ENCODE results near the gene TSPYL2.

TSPYL2 gene

GRCh38 chrX:53081925-53082772, at the start of gene TSPYL2:
TSPYL2 (plus strand) TSS chrX:53082367; CDS start chrX:53082499, 132 bp downstream.
- FAIRE-seq (peak; percentile 64), DNase-seq (ENCODE audit: insufficient read length, low spot score) (peak; percentile 80)

GRCh38 chrX:53036149-53036548, 46.0 kb upstream of the TSPYL2 start:
- no peak for FAIRE-seq
- no peak for DNase-seq (ENCODE audit: insufficient read length, low spot score)

GRCh38 chrX:53039236-53039635, 42.9 kb upstream of the TSPYL2 start:
- DNase-seq (ENCODE audit: insufficient read length, low spot score) (no peak), FAIRE-seq (no peak)

- no peak for FAIRE-seq
Measured at GRCh38 chrX:53044995-53045394, 37.2 kb upstream of the TSPYL2 start.

GRCh38 chrX:53047228-53047627, 34.9 kb upstream of the TSPYL2 start:
- FAIRE-seq (no peak), DNase-seq (ENCODE audit: insufficient read length, low spot score) (peak; percentile 1)

More at GRCh38 chrX:53044995-53045394, 37.2 kb upstream of the TSPYL2 start:
- no peak for DNase-seq (ENCODE audit: insufficient read length, low spot score)

- DNase-seq (ENCODE audit: insufficient read length, low spot score) (peak; percentile 40), FAIRE-seq (peak; percentile 63)
Measured at GRCh38 chrX:53048169-53049126, 33.7 kb upstream of the TSPYL2 start, which contains the start of gene GPR173. GPR173 (plus strand) TSS chrX:53048789; CDS start chrX:53076622, 27,833 bp downstream.

- DNase-seq (ENCODE audit: insufficient read length, low spot score) = no peak
- FAIRE-seq = no peak
Measured at GRCh38 chrX:53049127-53049517, 33.0 kb upstream of the TSPYL2 start.

- no peak for FAIRE-seq
Measured at GRCh38 chrX:53050841-53051240, 31.3 kb upstream of the TSPYL2 start.

GRCh38 chrX:53055244-53055849, 26.8 kb upstream of the TSPYL2 start:
- no peak for FAIRE-seq

More at GRCh38 chrX:53050841-53051240, 31.3 kb upstream of the TSPYL2 start:
- no peak for DNase-seq (ENCODE audit: insufficient read length, low spot score)

GRCh38 chrX:53056292-53056691, 25.9 kb upstream of the TSPYL2 start:
- DNase-seq (ENCODE audit: insufficient read length, low spot score) (no peak), FAIRE-seq (no peak)

More at GRCh38 chrX:53055244-53055849, 26.8 kb upstream of the TSPYL2 start:
- no peak for DNase-seq (ENCODE audit: insufficient read length, low spot score)

GRCh38 chrX:53065104-53065503, 17.1 kb upstream of the TSPYL2 start:
- DNase-seq (ENCODE audit: insufficient read length, low spot score) (no peak), FAIRE-seq (no peak)

- FAIRE-seq (no peak), DNase-seq (ENCODE audit: insufficient read length, low spot score) (no peak)
Measured at GRCh38 chrX:53071064-53071463, 11.1 kb upstream of the TSPYL2 start.

- FAIRE-seq (no peak), DNase-seq (ENCODE audit: insufficient read length, low spot score) (peak; percentile 25)
Measured at GRCh38 chrX:53071604-53072417, 10.4 kb upstream of the TSPYL2 start.

GRCh38 chrX:53072418-53073114, 9.6 kb upstream of the TSPYL2 start:
- DNase-seq (ENCODE audit: insufficient read length, low spot score) (no peak), FAIRE-seq (no peak)

GRCh38 chrX:53073115-53073586, 9.0 kb upstream of the TSPYL2 start:
- no peak for FAIRE-seq

GRCh38 chrX:53075011-53075410, 7.2 kb upstream of the TSPYL2 start:
- no peak for DNase-seq (ENCODE audit: insufficient read length, low spot score)
- no peak for FAIRE-seq

More at GRCh38 chrX:53073115-53073586, 9.0 kb upstream of the TSPYL2 start:
- no peak for DNase-seq (ENCODE audit: insufficient read length, low spot score)

- FAIRE-seq (no peak), DNase-seq (ENCODE audit: insufficient read length, low spot score) (no peak)
Measured at GRCh38 chrX:53076671-53077070, 5.5 kb upstream of the TSPYL2 start.

- DNase-seq (ENCODE audit: insufficient read length, low spot score) (no peak), FAIRE-seq (no peak)
Measured at GRCh38 chrX:53077207-53078197, 4.7 kb upstream of the TSPYL2 start.

Data from HTR-8/SVneo (cell line).